ENCODE results near the gene CDK5RAP2.
"Not testable (repeated sequence)": the region's sequence is repeated elsewhere in the genome, so short reads cannot be mapped to it uniquely, and the experiment has no call there.

The CDK5RAP2 gene

GRCh38 chr9:120464176-120464886 lies 115.6 kb downstream of the CDK5RAP2 start:
- no peak for DNase-seq

- DNase-seq = no peak
Measured at GRCh38 chr9:120463765-120464164, 116.2 kb downstream of the CDK5RAP2 start.

GRCh38 chr9:120461677-120462076 lies 118.3 kb downstream of the CDK5RAP2 start:
- not testable (repeated sequence) for DNase-seq

DNA sequence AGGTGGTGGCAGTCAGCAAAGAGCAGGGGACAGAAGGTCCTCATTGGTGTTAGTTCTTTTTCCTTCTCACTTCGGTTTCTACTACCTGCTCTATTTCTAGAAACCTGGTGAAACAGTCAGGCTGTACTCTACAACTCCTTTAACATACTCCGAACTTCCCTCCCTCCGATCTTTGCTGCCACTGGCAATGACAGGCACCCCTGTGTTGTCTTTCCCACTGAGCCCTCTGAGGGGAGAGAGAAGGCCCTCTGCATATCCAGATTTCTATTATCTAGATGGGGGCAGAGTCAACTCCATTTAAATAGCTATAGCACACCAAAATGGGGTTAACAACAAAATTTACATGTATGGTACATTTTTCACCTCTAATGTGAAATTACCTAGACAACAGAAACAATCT lies 123.7 kb downstream of the CDK5RAP2 start:
- DNase-seq = no peak

GRCh38 chr9:120454467-120454866 lies 125.5 kb downstream of the CDK5RAP2 start:
- no peak for DNase-seq

DNA sequence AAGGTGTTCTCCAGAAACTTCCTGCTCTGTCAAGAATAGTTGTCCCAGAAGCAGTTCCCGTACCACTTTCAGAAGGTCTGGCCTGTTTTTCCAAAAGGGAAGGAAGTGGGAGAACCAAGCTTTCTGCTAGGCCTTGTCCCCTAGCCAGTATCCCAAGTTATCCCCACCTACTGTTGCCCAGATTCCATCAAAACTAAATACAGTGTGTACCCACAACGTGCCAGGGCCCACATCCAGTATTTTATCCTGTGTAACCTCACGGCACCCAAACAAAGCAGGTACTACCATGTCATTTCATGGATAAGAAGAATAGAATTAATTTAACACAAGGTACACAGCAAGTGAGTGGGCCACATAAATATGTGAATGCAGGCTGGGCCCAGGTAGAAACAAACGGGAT lies 126.2 kb downstream of the CDK5RAP2 start:
- DNase-seq = no peak

DNA sequence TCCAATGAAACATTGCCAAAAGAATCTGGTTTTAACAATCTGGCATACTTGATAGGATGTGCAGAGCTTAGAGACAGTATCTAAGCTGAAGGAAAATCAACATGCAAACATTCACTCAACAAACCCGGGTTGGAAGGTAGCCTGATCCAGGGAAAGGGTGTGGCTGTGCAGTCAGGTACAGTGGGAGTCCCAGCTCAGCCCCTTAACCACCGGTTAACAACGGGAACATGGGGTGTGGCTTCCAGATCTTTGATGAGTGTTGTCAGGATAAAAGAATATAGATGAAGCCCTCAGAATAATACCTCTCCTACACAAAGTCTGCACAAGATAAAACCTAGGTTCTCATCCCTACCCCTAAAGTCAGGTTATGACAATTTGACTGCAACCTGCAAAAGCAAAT lies 127.3 kb downstream of the CDK5RAP2 start:
- no peak for DNase-seq

DNA sequence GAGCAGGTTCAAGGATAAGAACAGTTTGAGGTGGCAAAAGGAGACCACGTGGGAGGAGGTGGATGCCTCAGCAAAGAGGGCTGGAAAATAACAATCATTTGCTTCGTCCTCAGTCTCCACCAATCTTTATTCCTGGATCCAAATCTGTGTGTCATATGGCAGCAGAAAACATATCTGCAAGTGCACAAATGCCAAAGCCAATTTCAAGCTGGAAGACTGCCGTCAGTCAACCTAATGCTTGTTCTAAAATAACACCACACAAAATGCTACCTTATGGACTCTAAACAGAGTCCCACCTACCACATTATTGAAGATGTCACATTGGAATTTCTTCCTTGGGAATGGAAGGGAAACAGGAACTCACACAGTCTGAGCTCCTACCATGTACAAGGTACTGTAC lies 129.1 kb downstream of the CDK5RAP2 start:
- DNase-seq = no peak

DNA sequence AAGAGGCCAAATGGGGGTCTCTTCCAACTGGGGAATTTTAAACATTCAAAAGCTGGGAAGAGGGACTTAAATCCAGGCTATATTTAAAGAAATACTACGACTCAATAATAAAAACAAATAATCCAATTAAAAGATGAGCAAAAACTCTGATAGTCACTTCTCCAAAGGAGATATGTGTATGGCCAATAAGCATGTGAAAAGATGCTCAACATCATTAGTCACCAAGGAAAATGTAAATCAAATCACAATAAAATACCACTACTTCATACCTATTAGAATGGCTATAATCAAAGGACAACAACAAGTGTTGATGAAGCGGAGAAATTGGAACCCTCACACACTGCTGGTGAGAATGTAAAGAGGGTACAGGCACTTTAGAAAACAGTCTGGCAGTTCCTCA lies 130.4 kb downstream of the CDK5RAP2 start:
- DNase-seq = no peak

- DNase-seq = no peak
Measured at GRCh38 chr9:120447959-120448500, 131.9 kb downstream of the CDK5RAP2 start.

DNA sequence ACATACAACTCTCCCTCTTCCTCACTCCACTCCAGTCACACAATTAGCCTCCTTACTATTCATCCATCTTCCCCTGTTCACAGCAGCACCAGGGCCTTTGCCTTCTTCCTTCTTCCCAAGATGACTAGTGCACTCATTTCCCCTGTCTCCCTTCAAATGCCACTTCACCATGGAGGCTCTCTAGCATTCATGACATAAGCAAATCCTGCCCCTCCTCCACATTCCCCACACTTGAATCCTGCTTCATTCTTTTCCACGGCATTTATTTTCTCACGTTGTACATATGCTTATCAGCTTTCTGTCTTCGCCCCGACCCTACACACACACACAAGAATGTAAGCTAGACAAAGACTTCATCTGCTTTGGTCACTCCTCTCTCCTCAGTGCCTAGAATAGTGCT lies 133.3 kb downstream of the CDK5RAP2 start:
- peak; percentile 29 for DNase-seq

DNA sequence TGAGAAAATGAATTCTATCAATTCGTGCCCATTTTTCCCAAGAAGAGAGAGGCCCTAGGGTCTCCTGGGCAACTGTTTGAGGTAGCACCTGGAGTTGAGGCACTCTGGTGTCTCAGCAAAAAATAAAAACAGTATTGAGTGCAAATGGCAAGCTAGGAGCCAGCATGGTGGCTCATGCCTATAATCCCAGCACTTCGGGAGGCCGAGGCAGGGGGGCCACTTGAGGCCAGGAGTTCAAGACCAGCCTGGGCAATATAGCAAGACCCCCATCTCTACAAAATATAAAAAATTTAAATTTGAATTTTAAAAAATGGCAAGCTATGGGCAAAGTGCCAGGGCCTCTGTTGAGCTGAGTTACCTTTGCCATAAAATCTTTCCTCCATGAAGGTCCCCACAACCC lies 136.0 kb downstream of the CDK5RAP2 start:
- no peak for DNase-seq

DNA sequence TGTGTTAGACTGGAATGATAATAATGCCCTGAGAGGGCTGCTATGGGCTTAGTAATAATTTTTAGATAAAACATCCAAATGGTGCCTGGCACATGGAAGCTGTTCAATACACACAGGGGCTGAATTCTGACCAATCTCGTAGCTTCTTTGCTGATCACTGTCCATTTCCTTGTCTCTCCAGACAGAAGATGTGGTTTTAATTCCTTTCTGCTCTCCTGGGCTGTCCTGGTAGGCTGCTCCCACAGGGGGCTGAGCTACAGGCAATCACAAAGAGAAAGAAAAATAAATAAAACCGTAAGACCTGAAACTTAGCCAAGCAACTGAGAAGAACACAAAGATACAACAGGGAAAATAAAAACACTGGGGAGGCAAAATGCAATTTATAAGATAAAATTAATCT lies 136.5 kb downstream of the CDK5RAP2 start:
- no peak for DNase-seq

DNA sequence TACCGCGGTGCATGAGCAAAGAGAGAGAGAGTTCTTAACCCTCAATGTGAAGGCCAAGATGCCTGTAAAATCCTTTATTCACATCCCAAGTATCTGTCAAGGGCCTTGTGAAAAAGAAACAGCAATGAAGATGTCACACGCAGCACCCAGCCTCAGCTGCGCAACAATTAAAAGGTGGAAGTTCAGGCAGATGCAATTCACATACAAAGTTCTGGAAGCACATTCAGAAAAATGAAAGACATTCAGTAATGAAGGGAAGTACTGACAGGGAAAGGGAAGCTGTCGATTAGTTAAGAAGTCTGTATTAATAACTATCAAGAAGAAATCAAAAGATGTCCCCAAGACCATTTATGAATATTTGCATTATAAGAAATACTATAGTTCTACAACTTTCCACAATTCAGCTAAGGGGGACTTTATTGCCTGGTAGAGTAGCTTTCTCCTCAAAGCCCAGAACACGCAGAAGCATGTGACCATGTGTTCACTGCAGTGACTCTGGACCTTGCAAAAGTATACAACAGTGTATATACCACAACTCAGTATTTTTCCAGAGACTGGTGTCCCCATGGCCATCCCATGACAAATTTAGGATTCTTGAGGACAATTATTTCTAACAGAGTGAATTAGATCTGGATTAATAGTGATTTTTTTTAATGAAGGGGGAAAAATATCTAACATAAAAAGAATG lies 137.5 kb downstream of the CDK5RAP2 start:
- DNase-seq = peak; percentile 85

DNA sequence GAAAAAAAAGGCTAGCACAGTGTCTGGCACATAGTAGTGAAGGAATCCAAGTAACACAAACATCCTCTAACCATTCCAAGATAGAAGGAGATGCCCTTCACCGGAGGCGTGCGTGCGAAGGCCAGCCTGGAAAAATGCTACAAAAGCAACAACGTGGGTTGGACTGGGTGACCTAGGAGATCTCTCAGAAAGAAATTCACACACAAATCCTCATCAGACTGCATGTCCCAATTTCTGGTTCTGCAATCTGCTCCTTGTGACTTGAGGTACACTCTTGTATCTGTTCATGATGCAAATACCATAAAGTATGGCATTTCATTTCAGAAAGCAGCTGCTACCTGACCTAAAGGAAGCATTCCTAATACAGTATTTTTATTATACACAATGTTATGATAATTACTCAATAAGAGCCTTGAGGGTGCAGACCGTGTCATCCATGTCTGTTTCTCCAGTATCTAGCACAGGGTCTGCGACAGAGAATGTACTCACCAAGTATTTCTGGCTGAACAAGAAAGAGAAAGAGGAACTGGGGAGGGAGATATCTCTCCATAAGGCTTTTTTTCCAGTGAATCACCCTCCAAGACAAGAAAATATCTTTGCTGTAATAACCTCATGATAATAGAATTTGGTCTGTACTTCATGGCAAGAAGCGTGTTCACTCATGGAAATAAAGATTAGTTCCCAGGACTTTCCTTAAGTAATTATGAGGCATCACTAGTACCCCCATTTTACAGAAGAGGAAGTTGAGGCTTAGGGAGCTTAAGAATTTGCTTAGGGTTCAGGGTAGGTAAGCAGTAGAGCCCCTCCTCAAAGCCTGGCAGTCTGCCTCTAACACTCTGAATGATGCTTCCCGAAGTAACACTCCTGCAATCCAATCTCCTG lies 138.3 kb downstream of the CDK5RAP2 start:
- peak; percentile 91 for DNase-seq

DNA sequence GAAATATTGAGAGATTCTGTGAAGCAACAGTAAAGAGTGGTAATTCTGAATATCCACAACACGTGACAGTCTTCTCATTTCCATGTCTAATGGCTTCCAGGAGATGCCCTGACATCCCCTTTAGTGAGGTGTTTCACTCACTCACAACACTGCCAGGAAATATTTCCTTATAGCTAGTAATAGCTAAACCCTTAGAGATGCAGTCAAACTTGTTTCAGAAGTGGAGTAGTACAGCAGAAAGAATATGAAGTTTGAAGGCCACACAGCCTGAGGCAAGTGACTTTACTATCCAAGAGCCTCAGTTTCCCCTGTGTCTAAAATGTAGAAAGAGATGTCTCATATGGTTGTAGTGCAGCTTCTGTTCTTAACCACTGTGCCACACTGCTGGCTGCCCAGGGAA lies 139.2 kb downstream of the CDK5RAP2 start:
- DNase-seq = peak; percentile 80

GRCh38 chr9:120439926-120440325 lies 140.0 kb downstream of the CDK5RAP2 start:
- DNase-seq = peak; percentile 77

DNA sequence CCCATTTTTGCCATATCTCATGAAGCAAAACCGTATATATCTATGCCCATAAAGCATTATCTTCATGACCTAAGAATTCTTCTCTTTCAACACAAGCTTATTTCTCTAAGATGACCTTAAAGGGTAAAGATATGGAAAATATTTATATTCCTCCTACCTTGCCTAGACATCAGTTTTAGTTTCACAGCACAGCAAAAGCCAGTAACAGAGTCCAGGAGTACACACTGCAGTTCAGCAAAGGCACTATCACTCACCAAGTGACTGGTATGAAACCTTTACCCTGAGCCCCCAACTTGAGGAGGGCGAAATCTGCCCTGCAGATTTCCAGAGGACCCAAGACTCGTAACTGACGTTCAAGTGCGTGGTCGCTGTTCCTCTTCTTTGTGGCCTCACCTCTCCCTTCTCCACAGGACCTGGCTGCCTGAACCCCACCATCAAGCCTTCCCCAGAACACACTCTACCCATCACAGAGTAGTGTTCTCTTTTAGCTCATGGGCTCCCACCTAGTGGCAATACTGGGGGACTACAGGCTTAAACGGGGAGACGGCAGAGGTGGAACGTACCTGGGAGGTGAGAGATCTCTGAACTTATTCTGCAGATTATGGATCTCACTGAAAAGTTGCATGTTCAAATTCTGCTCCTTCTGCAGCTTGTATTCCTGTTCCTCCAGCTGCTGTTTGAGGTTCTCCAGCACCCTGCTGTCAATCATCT lies 141.0 kb downstream of the CDK5RAP2 start:
- no peak for DNase-seq

DNA sequence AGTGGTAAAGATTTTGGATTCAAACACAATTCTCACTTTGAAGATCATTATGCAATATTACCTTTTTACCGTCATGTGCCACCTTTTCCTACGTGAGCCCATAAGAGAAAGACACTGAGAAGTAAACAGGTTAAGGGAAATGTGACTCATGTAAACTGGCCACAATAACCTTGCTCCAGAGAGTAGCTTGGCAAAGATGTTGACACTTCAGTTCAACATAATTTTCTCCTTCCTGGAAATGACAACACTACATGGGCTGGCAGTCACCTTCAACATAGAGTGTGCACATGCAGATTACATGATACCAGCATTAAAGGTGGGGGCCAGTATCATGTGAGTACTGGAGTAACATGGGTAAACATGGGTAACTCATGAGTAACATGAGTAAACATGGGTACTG lies 141.9 kb downstream of the CDK5RAP2 start:
- peak; percentile 48 for DNase-seq

DNA sequence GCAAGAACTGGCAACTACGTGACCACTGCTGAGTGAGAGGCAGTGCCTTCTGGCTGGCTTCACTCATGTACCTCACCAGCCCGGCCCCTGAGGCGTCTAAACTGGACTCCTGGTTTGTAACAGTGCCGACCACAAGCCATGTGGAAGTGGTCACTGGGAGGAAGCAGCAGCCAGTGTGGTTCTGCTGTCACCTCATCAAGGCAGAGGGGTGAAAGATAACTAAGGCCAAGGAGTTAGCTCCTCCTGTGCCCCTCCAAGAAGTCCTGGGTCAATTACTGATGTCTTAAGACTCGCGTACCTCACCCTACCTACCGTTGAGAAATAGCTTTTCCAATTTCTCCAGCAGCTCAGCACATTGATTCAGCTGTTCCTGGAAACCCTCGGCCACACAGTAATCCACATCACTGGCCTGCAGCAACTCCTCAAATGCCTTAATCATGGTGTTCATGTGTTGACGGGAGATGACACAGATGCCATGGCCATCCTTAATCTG lies 142.9 kb downstream of the CDK5RAP2 start:
- DNase-seq = peak; percentile 76

DNA sequence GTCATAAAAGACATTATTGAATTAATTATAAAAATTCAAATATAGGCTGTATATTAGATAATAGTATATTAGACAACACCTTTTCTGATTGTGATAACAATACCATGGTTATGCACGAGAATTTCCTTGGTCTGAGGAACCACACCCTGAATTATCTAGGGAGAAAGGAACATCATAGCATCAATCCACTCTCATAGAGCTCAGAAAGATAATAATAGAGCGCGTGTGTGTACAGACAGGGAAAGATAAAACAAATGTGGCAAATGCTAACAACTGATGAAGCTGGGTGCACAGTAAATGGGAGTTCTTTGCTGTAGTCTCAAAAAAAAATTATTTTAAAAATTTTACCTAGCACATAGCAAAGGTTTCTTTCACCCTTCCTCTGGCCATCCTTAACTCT lies 143.5 kb downstream of the CDK5RAP2 start:
- DNase-seq = no peak

- peak; percentile 84 for DNase-seq
Measured at GRCh38 chr9:120435091-120435490, 144.9 kb downstream of the CDK5RAP2 start.

GRCh38 chr9:120434532-120434931 lies 145.4 kb downstream of the CDK5RAP2 start:
- DNase-seq = peak; percentile 38

Data from inflammatory macrophage treated with lipopolysaccharide for 4 hours (primary cell).